Neural crest cell (in vitro differentiated cells): Measurements from ENCODE around the gene TTC38. TPM values are rescaled to one million over a fixed set of nuclear protein-coding genes. Genes with fewer than 3 reads are reported as not detected.

ENCODE experiments used
- DNase-seq: peaks from one replicate; pipeline ENCODE4 v3.0.0; 2021; ENCODE audit warnings: low read depth, mixed read lengths, low spot score
- H3K27ac Mint-ChIP-seq: one replicate; pipeline ENCODE4 v1.8.0; 2021; ENCODE audit warnings: mild to moderate bottlenecking, mixed read lengths; ENCODE audit not compliant: unreplicated experiment
- H3K27me3 Mint-ChIP-seq: 2 replicates; pipeline ENCODE4 v1.8.0; 2021; ENCODE audit warnings: low read depth, mild to moderate bottlenecking, mixed read lengths
- H3K36me3 Mint-ChIP-seq: 2 replicates; pipeline ENCODE4 v1.8.0; 2021; ENCODE audit warnings: low read depth, mild to moderate bottlenecking, mixed read lengths
- H3K4me1 Mint-ChIP-seq: 2 replicates; pipeline ENCODE4 v1.8.0; 2021; ENCODE audit warnings: mixed read lengths
- H3K4me3 Mint-ChIP-seq: one replicate; pipeline ENCODE4 v1.8.0; 2021; ENCODE audit warnings: mild to moderate bottlenecking, mixed read lengths
- H3K9me3 Mint-ChIP-seq: 2 replicates; pipeline ENCODE4 v1.8.0; 2021; ENCODE audit warnings: mixed read lengths
- CTCF ChIP-seq: fragments of 200-600 bp; sonication (generic); conservative IDR thresholded peaks from 2 replicates; pipeline ENCODE4 v1.5.0; 2021; ENCODE audit warnings: antibody characterized with exemption, mild to moderate bottlenecking
- total RNA-seq: library from RNA; stranded (reverse); gene quantifications from 2 replicates; pipeline ENCODE4 v1.2.1, GENCODE V29; 2021

Gene TTC38
- total RNA-seq, 1 donor from 2014 or later, result 34.8 TPM

- no peak overlapping the region for H3K4me3 Mint-ChIP-seq
- no peak for DNase-seq
- H3K9me3 Mint-ChIP-seq, result no peaks in the 10 kb centered on the region
- no peak overlapping the region for H3K27ac Mint-ChIP-seq
- H3K4me1 Mint-ChIP-seq, result peaks cover 4% of the 10 kb centered on the region
- no peak for TF ChIP-seq CTCF
- peaks cover 6% of the 10 kb centered on the region for H3K36me3 Mint-ChIP-seq
- no peaks in the 10 kb centered on the region for H3K27me3 Mint-ChIP-seq
Measured at GRCh38 chr22:46290121-46290842, 22.5 kb downstream of the TTC38 start.

GRCh38 chr22:46290843-46291785 lies 23.3 kb downstream of the TTC38 start:
- no peak for DNase-seq
- Mint-ChIP-seq H3K4me3 (no peak overlapping the region), H3K4me1 (peaks cover 10% of the 10 kb centered on the region), H3K36me3 (peaks cover 6% of the 10 kb centered on the region), H3K9me3 (no peaks in the 10 kb centered on the region), H3K27me3 (no peaks in the 10 kb centered on the region), H3K27ac (no peak overlapping the region)
- no peak for TF ChIP-seq CTCF

- H3K4me3 Mint-ChIP-seq, result no peak overlapping the region
- H3K4me1 Mint-ChIP-seq, result peaks cover 17% of the 10 kb centered on the region
- no peaks in the 10 kb centered on the region for H3K9me3 Mint-ChIP-seq
- no peak overlapping the region for H3K27ac Mint-ChIP-seq
- no peak for TF ChIP-seq CTCF
- peaks cover 6% of the 10 kb centered on the region for H3K36me3 Mint-ChIP-seq
- no peaks in the 10 kb centered on the region for H3K27me3 Mint-ChIP-seq
- DNase-seq, result no peak
Measured at GRCh38 chr22:46292173-46292572, 24.4 kb downstream of the TTC38 start.

- no peaks in the 10 kb centered on the region for H3K27me3 Mint-ChIP-seq
- TF ChIP-seq CTCF, result no peak
- no peak for DNase-seq
- H3K9me3 Mint-ChIP-seq, result no peaks in the 10 kb centered on the region
- peak overlapping the region; percentile 15 for H3K4me3 Mint-ChIP-seq
- peaks cover 22% of the 10 kb centered on the region for H3K4me1 Mint-ChIP-seq
- H3K36me3 Mint-ChIP-seq, result peaks cover 6% of the 10 kb centered on the region
- no peak overlapping the region for H3K27ac Mint-ChIP-seq
Measured at GRCh38 chr22:46292732-46293131, 24.9 kb downstream of the TTC38 start.

GRCh38 chr22:46293577-46294260 lies 25.9 kb downstream of the TTC38 start:
- peaks cover 7% of the 10 kb centered on the region for H3K36me3 Mint-ChIP-seq
- peak overlapping the region; percentile 27 for H3K4me3 Mint-ChIP-seq
- no peaks in the 10 kb centered on the region for H3K27me3 Mint-ChIP-seq
- no peaks in the 10 kb centered on the region for H3K9me3 Mint-ChIP-seq
- H3K4me1 Mint-ChIP-seq, result peaks cover 28% of the 10 kb centered on the region
- H3K27ac Mint-ChIP-seq, result peak overlapping the region; percentile 27
- no peak for DNase-seq
- TF ChIP-seq CTCF, result no peak
